ENCODE data around the gene ZNF609. TPM values are rescaled to one million over a fixed set of nuclear protein-coding genes. Genes with fewer than 3 reads are reported as not detected.

ZNF609 gene
- total RNA-seq, 4 donors from 2014 or later: 19.4 to 30.5 (median 21.1) TPM

DNA sequence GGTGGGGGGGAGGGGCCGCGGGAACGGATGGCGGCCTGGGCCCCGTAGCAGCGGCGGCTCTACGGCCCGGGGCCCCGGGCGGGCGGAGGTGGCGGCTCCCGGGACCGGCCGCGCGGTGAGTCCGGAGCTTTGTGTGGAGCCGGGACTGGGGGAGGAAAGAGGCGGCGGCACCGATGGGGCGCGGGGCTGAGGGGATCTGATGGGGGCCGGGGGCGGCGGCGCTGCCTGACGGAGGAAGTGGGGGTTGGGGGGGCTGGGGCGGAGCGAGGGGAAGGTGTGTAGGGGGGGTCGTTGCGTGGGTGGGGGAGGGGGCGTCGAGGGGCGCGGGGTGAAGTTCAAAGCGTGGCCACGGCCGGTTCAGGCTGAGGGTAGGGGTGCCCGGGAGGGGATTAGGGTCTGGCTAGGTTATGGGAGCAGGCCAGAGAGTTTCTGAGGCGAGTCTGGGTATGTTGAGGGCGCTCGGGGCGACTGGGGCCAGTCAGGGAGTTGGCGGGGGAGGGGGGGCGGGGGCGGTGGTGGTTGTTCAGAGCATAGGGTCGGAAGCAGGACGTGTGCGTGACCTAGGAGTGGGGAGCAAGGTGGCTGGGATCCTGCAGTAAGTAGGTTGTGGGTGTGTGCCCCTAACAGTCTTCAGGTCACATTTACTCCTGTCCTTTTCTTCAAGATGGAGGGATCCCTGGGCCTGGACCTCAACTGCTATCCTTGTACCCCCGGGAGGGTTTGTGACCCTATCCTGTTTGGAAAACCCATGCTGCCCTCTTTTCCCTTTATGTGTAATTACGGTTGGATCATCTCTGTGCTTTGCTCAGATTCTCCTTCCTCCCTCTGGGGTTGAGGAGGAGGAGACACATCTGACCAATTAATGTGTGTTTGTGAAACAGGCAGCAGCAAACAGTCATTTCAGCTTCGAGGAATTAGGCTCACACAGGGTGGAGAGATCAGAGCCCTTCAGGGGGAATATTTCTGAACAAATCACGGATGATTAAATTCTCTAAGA is 644 bp downstream of the ZNF609 start:
- peak in 1 of 2 donors; percentile 48 for DNase-seq (ENCODE audit: low spot score in 2 of 2)
- TF ChIP-seq CTCF (IDR thresholded peaks at IDR 0.05) (no peak), POLR2A (IDR thresholded peaks at IDR 0.05) (no peak)
- 0 to 2% methylated on average over 13 to 27 of the region's 56 CpGs for WGBS, 2 donors
- intact Hi-C loops (cut with DNase I; ENCODE audit: low total_unique reads): no loop called here
- H3K4me3 ChIP-seq (ENCODE audit: low read depth, poor library complexity, severe bottlenecking): peak overlapping the region; percentile 55

- WGBS, 2 donors: 12 to 17% methylated on average over 5 of the region's 5 CpGs
- intact Hi-C loops (cut with DNase I; ENCODE audit: low total_unique reads): no loop called here
- no peak for DNase-seq (ENCODE audit: low spot score in 2 of 2)
- no peak for TF ChIP-seq POLR2A (IDR thresholded peaks at IDR 0.05)
- TF ChIP-seq CTCF (IDR thresholded peaks at IDR 0.05): no peak
- no peak overlapping the region for H3K4me3 ChIP-seq (ENCODE audit: low read depth, poor library complexity, severe bottlenecking)
Measured at GRCh38 chr15:64461721-64462162, 1.4 kb downstream of the ZNF609 start.

DNA sequence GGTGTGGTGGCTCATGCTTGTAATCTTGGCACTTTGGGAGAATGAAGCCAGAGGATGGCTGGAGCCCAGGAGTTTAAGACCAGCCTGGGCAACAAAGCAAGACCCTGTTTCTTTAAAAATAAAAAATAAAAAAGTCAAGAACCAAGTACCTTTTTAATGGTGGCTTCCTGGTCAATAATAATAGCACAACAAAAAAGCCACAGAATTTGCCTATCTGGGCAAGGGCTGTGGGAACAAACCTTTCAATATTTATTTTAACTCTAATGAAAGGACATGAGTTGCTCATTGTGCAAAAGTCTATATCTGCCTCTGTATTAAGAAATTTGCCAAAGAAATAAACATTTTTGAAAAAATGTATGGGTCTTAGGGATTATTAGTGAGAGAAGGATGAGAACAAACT is 2.1 kb downstream of the ZNF609 start:
- intact Hi-C loops (cut with DNase I; ENCODE audit: low total_unique reads): no loop called here
- no peak overlapping the region for H3K4me3 ChIP-seq (ENCODE audit: low read depth, poor library complexity, severe bottlenecking)
- no peak for DNase-seq (ENCODE audit: low spot score in 2 of 2)
- TF ChIP-seq POLR2A (IDR thresholded peaks at IDR 0.05) (no peak), CTCF (IDR thresholded peaks at IDR 0.05) (no peak)

- TF ChIP-seq POLR2A (IDR thresholded peaks at IDR 0.05) (no peak), CTCF (IDR thresholded peaks at IDR 0.05) (no peak)
- DNase-seq (ENCODE audit: low spot score in 2 of 2): no peak
- WGBS, 2 donors: 56 to 65% methylated on average over 3 of the region's 3 CpGs
- H3K4me3 ChIP-seq (ENCODE audit: low read depth, poor library complexity, severe bottlenecking): no peak overlapping the region
- intact Hi-C loops (cut with DNase I; ENCODE audit: low total_unique reads): no loop called here
Measured at GRCh38 chr15:64464276-64465005, 4.1 kb downstream of the ZNF609 start.

DNA sequence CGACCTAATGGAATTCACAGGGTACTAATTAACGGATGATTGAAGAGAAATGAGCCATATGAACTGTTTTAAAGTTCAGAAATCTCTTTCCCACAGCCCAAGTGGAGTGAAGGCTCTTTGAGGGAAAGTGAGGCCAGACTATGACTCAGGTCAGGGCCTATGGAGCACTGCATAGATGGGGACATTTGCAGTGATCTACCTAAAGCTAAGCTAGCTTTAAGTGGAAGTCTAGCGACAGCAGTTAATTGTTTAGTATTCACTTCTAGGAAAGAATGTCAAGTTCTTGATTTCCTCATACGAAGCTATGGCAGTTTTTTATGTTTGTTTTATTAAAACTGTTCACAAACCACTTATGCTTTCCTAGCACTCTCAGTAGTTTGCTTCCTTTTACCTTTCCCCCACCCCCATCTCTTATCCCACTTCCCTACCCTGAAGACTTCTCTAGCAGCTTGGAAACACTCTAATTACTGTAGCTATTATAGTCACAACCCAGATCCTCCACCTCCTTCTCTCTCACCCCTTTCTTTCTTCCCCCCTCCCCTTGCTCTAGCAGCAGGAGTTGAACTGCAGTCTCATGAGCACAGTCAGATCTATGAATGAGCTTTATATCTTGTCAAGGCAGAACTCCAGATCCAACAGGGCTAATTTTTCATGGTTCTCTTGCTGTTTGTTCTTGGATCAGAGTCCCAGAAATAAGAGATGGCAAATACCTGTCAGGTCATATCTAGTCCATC is 6.2 kb downstream of the ZNF609 start:
- WGBS, 2 donors: 82 to 83% methylated on average over 4 of the region's 4 CpGs
- DNase-seq (ENCODE audit: low spot score in 2 of 2): no peak
- no peak overlapping the region for H3K4me3 ChIP-seq (ENCODE audit: low read depth, poor library complexity, severe bottlenecking)
- TF ChIP-seq POLR2A (IDR thresholded peaks at IDR 0.05) (no peak), CTCF (IDR thresholded peaks at IDR 0.05) (no peak)
- intact Hi-C loops (cut with DNase I; ENCODE audit: low total_unique reads): no loop called here

All from lower leg skin (tissue), 4 donors.